Neural cell (in vitro differentiated cells): Measurements from ENCODE around the gene AFF1. TPM values are rescaled to one million over a fixed set of nuclear protein-coding genes. Genes with fewer than 3 reads are reported as not detected.

Experiments used
- H2AFZ ChIP-seq: fragments of 200-600, 300-800 bp; sonication (generic), shearing (Covaris generic); 2 replicates; pipeline ENCODE4 v1.6.0; 2014; ENCODE audit warnings: low read depth, mild to moderate bottlenecking, antibody characterized with exemption, low read length, moderate library complexity
- H3F3A ChIP-seq: fragments of 200-600 bp; shearing (Covaris generic); 2 replicates; pipeline ENCODE4 v1.6.1; 2016; ENCODE audit warnings: mild to moderate bottlenecking, moderate library complexity, mixed read lengths, antibody characterized with exemption, low read length; ENCODE audit not compliant: insufficient read depth, poor library complexity, severe bottlenecking
- H3K27ac ChIP-seq: fragments of 200-600, 300-800 bp; sonication (generic), shearing (Covaris generic); 2 replicates; pipeline ENCODE4 v1.5.1; 2014; ENCODE audit warnings: mild to moderate bottlenecking, low read length, moderate library complexity
- H3K27me3 ChIP-seq: fragments of 300-800, 200-600 bp; sonication (generic), shearing (Covaris generic); 2 replicates; pipeline ENCODE4 v1.6.0; 2014; ENCODE audit warnings: mild to moderate bottlenecking, low read depth, low read length, moderate library complexity; ENCODE audit not compliant: insufficient read depth
- H3K36me3 ChIP-seq: fragments of 300-800, 200-600 bp; sonication (generic), shearing (Covaris generic); 2 replicates; pipeline ENCODE4 v1.5.1; 2014; ENCODE audit warnings: mild to moderate bottlenecking, antibody characterized with exemption, low read length, moderate library complexity; ENCODE audit not compliant: insufficient read depth
- H3K4me2 ChIP-seq: fragments of 300-800, 200-600 bp; sonication (generic), shearing (Covaris generic); 2 replicates; pipeline ENCODE4 v1.6.0; 2014; ENCODE audit warnings: mild to moderate bottlenecking, low read length
- H3K4me3 ChIP-seq: fragments of 300-800, 200-600 bp; sonication (generic), shearing (Covaris generic); 2 replicates; pipeline ENCODE4 v1.5.1; 2014; ENCODE audit warnings: mild to moderate bottlenecking, low read length, moderate library complexity
- H3K79me2 ChIP-seq: fragments of 200-600 bp; shearing (Covaris generic); replicated peaks from 2 replicates; pipeline ENCODE4 v1.6.0; 2014; ENCODE audit warnings: mild to moderate bottlenecking, low read length, moderate library complexity; ENCODE audit not compliant: insufficient read depth
- H3K9ac ChIP-seq: fragments of 300-800, 200-600 bp; sonication (generic), shearing (Covaris generic); 2 replicates; pipeline ENCODE4 v1.6.1; 2016; ENCODE audit warnings: mild to moderate bottlenecking, low read length, mixed read lengths
- H3K9me2 ChIP-seq: fragments of 200-600 bp; shearing (Covaris generic); 2 replicates; pipeline ENCODE4 v1.6.1; 2016; ENCODE audit warnings: mild to moderate bottlenecking, low read length, mixed read lengths; ENCODE audit not compliant: insufficient read depth
- H3K9me3 ChIP-seq: fragments of 200-600, 300-800 bp; sonication (generic), shearing (Covaris generic); 2 replicates; pipeline ENCODE4 v1.6.1; 2016; ENCODE audit warnings: mild to moderate bottlenecking, mixed run types, low read length, moderate library complexity, mixed read lengths
- H4K20me1 ChIP-seq: fragments of 200-600 bp; shearing (Covaris generic); 2 replicates; pipeline ENCODE4 v1.6.1; 2016; ENCODE audit warnings: mild to moderate bottlenecking, mixed run types; ENCODE audit not compliant: insufficient read depth
- CTCF ChIP-seq: fragments of 450-650 bp; IDR thresholded peaks from 2 replicates; pipeline ENCODE4 v1.5.1; 2014; ENCODE audit warnings: antibody characterized with exemption, mild to moderate bottlenecking, moderate library complexity; ENCODE audit not compliant: poor library complexity, severe bottlenecking
- EP300 ChIP-seq: fragments of 450-650 bp; conservative IDR thresholded peaks from 2 replicates; pipeline ENCODE4 v1.6.1; 2014; ENCODE audit warnings: antibody characterized with exemption, mild to moderate bottlenecking, moderate library complexity; ENCODE audit not compliant: poor library complexity, severe bottlenecking
- EZH2 ChIP-seq: fragments of 200-600, 300-800 bp; shearing (Covaris generic), sonication (generic); IDR thresholded peaks from 2 replicates; pipeline ENCODE4 v1.6.1; 2014; ENCODE audit warnings: antibody characterized with exemption, low read length, borderline replicate concordance, mild to moderate bottlenecking; ENCODE audit not compliant: insufficient read depth, poor library complexity, severe bottlenecking
- MXI1 ChIP-seq: fragments of 450-650 bp; conservative IDR thresholded peaks from 2 replicates; pipeline ENCODE4 v1.6.1; 2014; ENCODE audit warnings: antibody characterized with exemption, mild to moderate bottlenecking; ENCODE audit not compliant: poor library complexity, severe bottlenecking
- POLR2AphosphoS5 ChIP-seq: IDR thresholded peaks from 2 replicates; pipeline ENCODE4 v1.6.1; 2012
- RAD21 ChIP-seq: fragments of 450-650 bp; conservative IDR thresholded peaks from 2 replicates; pipeline ENCODE4 v1.6.1; 2014; ENCODE audit warnings: antibody characterized with exemption, mild to moderate bottlenecking, moderate library complexity
- REST ChIP-seq: IDR thresholded peaks from 2 replicates; pipeline ENCODE4 v1.6.1; 2012; ENCODE audit warnings: borderline replicate concordance
- SMC3 ChIP-seq: fragments of 450-650 bp; conservative IDR thresholded peaks from 2 replicates; pipeline ENCODE4 v1.6.1; 2014; ENCODE audit warnings: antibody characterized with exemption, mild to moderate bottlenecking, moderate library complexity; ENCODE audit not compliant: poor library complexity
- TAF1 ChIP-seq: IDR thresholded peaks from 2 replicates; pipeline ENCODE4 v1.6.1; 2012; ENCODE audit warnings: low read depth
- polyA plus RNA-seq: library from polyadenylated mRNA; depleted of rRNA; stranded (reverse); fragments of >200 nt; gene quantifications from 2 replicates; pipeline ENCODE4 v1.2.3, GENCODE V29; 2014

The AFF1 gene
- polyA plus RNA-seq, 1 donor from 2014 or later: 0.63 TPM

- no peak overlapping the region for H2AFZ ChIP-seq
- no peak overlapping the region for H3K9ac ChIP-seq
- H3K4me2 ChIP-seq: no peak overlapping the region
- no peak for TF ChIP-seq REST
- no peak for TF ChIP-seq TAF1
- TF ChIP-seq CTCF: no peak
- no peak for TF ChIP-seq EZH2
- no peak for TF ChIP-seq POLR2AphosphoS5
- H3K27ac ChIP-seq: no peak overlapping the region
- H3K9me3 ChIP-seq: no peaks in the 10 kb centered on the region
- H3F3A ChIP-seq: no peaks in the 10 kb centered on the region
- no peaks in the 10 kb centered on the region for H3K79me2 ChIP-seq
- H3K9me2 ChIP-seq: no peaks in the 10 kb centered on the region
- H3K27me3 ChIP-seq: no peaks in the 10 kb centered on the region
- no peaks in the 10 kb centered on the region for H3K36me3 ChIP-seq
- no peaks in the 10 kb centered on the region for H4K20me1 ChIP-seq
- H3K4me3 ChIP-seq: no peak overlapping the region
Measured at GRCh38 chr4:87103691-87104187, 168.9 kb downstream of the AFF1 start.

- Histone ChIP-seq H3F3A (no peaks in the 10 kb centered on the region), H3K27me3 (no peaks in the 10 kb centered on the region), H3K9me3 (no peaks in the 10 kb centered on the region), H3K79me2 (no peaks in the 10 kb centered on the region), H3K9ac (no peak overlapping the region), H3K4me2 (no peak overlapping the region), H3K36me3 (no peaks in the 10 kb centered on the region), H3K27ac (no peak overlapping the region), H4K20me1 (no peaks in the 10 kb centered on the region), H3K4me3 (no peak overlapping the region), H2AFZ (no peak overlapping the region), H3K9me2 (no peaks in the 10 kb centered on the region)
- TF ChIP-seq REST: no peak
- no peak for TF ChIP-seq EP300
- TF ChIP-seq EZH2: no peak
- TF ChIP-seq POLR2AphosphoS5: no peak
- TF ChIP-seq SMC3: no peak
- no peak for TF ChIP-seq TAF1
- TF ChIP-seq RAD21: no peak
- TF ChIP-seq CTCF: no peak
- no peak for TF ChIP-seq MXI1
Measured at GRCh38 chr4:87105101-87105845, 170.5 kb downstream of the AFF1 start.
